Measurements from ENCODE around the gene PPTC7. TPM values are rescaled to one million over a fixed set of nuclear protein-coding genes. Genes with fewer than 3 reads are reported as not detected.

The PPTC7 gene
- total RNA-seq, 1 donor from 2014 or later = 14.4 TPM

Other genes with a start within 250 kb of the PPTC7 start
- 57.9 TPM for gene ANAPC7, start 179.6 kb downstream of the PPTC7 start, total RNA-seq
- 289 TPM for gene ARPC3, start 133.0 kb downstream of the PPTC7 start, total RNA-seq
- 12.0 TPM for gene GPN3, start 115.1 kb downstream of the PPTC7 start, total RNA-seq
- 2.2 TPM for gene FAM216A, start 114.5 kb downstream of the PPTC7 start, total RNA-seq
- 99.6 TPM for gene VPS29, start 81.2 kb downstream of the PPTC7 start, total RNA-seq
- gene RAD9B, start 81.0 kb downstream of the PPTC7 start, total RNA-seq = 0.44 TPM
- gene TCTN1, start 30.8 kb upstream of the PPTC7 start, total RNA-seq = 13.0 TPM
- 1.3 TPM for gene HVCN1, start 105.8 kb upstream of the PPTC7 start, total RNA-seq
- gene PPP1CC, start 159.6 kb upstream of the PPTC7 start, total RNA-seq = 109 TPM